Tibial artery (tissue), 4 donors: ENCODE results near the gene DACH2.

Experiments used
- DNase-seq, 2 donors: peaks; one replicate each; pipeline ENCODE4 v3.0.0-alpha.2; 2019
- H3K27ac ChIP-seq, 2 donors: fragments of 200-600 bp; sonication (generic) in 1 of 2; 1 replicate in 1 of 2; 2 replicates in 1 of 2; pipeline ENCODE4 v1.5.1; 2018 to 2019; ENCODE audit warnings: mild to moderate bottlenecking in 1 of 2
- H3K27me3 ChIP-seq, 2 donors: fragments of 200-600 bp; sonication (generic) in 1 of 2; one replicate each; pipeline versions ENCODE4 v1.5.1 to v1.6.0; 2016 to 2019
- H3K36me3 ChIP-seq, 3 donors: fragments of 200-600 bp; sonication (generic) in 2 of 3; one replicate each; pipeline ENCODE4 v1.5.1; 2016 to 2019; ENCODE audit warnings: mild to moderate bottlenecking in 2 of 3
- H3K4me1 ChIP-seq, 4 donors: fragments of 200-600 bp; sonication (generic) in 2 of 4; 1 replicate in 3 of 4; 2 replicates in 1 of 4; pipeline ENCODE4 v1.5.1; 2016 to 2019
- H3K4me3 ChIP-seq, 2 donors: fragments of 200-600 bp; sonication (generic) in 1 of 2; 1 replicate in 1 of 2; 2 replicates in 1 of 2; pipeline ENCODE4 v1.5.1; 2018 to 2019; ENCODE audit warnings: mild to moderate bottlenecking in 2 of 2
- H3K9me3 ChIP-seq, 3 donors: fragments of 200-600 bp; sonication (generic) in 1 of 3; one replicate each; pipeline ENCODE4 v1.5.1; 2016 to 2019
- CTCF ChIP-seq, 2 experiments: fragments of 200-600 bp in 1 of 2; fragments of 450-650 bp in 1 of 2; IDR thresholded peaks; one replicate each; pipeline ENCODE4 v1.5.1; 2017 to 2019; ENCODE audit warnings: antibody characterized with exemption in 2 of 2, mild to moderate bottlenecking in 1 of 2, moderate library complexity in 1 of 2
- intact Hi-C: fragments of 100-400 bp; cut with DNase I; formaldehyde crosslinking; loops from one replicate; pipeline ENCODE4 v1.15.0; 2023; ENCODE audit warnings: low total_unique reads

The DACH2 gene

GRCh38 chrX:86197815-86198214 lies 49.6 kb downstream of the DACH2 start:
- H3K9me3 ChIP-seq, result peaks cover 0 to 8% (median 0%) of the 10 kb centered on the region in 3 donors
- DNase-seq, result no peak
- intact Hi-C loops, result no loop called here
- no peaks in the 10 kb centered on the region for H3K36me3 ChIP-seq
- no peaks in the 10 kb centered on the region for H3K27me3 ChIP-seq
- no peak overlapping the region for H3K4me3 ChIP-seq
- TF ChIP-seq CTCF (IDR thresholded peaks at IDR 0.05), result no peak
- no peaks in the 10 kb centered on the region for H3K4me1 ChIP-seq
- no peak overlapping the region for H3K27ac ChIP-seq

- TF ChIP-seq CTCF (IDR thresholded peaks at IDR 0.05), result no peak
- H3K9me3 ChIP-seq, result no peaks in the 10 kb centered on the region
- H3K27me3 ChIP-seq, result no peaks in the 10 kb centered on the region
- no peak overlapping the region for H3K4me3 ChIP-seq
- no peak overlapping the region for H3K27ac ChIP-seq
- intact Hi-C loops, result no loop called here
- H3K4me1 ChIP-seq, result no peaks in the 10 kb centered on the region
- no peaks in the 10 kb centered on the region for H3K36me3 ChIP-seq
- DNase-seq, result no peak
Measured at GRCh38 chrX:86210772-86211171, 62.5 kb downstream of the DACH2 start.

- no peaks in the 10 kb centered on the region for H3K9me3 ChIP-seq
- H3K27ac ChIP-seq, result no peak overlapping the region
- TF ChIP-seq CTCF (IDR thresholded peaks at IDR 0.05), result no peak
- no peaks in the 10 kb centered on the region for H3K27me3 ChIP-seq
- DNase-seq, result no peak
- no peaks in the 10 kb centered on the region for H3K4me1 ChIP-seq
- no peak overlapping the region for H3K4me3 ChIP-seq
- intact Hi-C loops, result no loop called here
- no peaks in the 10 kb centered on the region for H3K36me3 ChIP-seq
Measured at GRCh38 chrX:86215260-86215659, 67.0 kb downstream of the DACH2 start.

- TF ChIP-seq CTCF (IDR thresholded peaks at IDR 0.05), result no peak
- Histone ChIP-seq H3K27me3 (no peaks in the 10 kb centered on the region), H3K4me1 (no peaks in the 10 kb centered on the region), H3K27ac (no peak overlapping the region), H3K4me3 (no peak overlapping the region), H3K36me3 (no peaks in the 10 kb centered on the region), H3K9me3 (peaks cover 0 to 14% (median 8%) of the 10 kb centered on the region in 3 donors)
- no peak for DNase-seq
- intact Hi-C loops, result no loop called here
Measured at GRCh38 chrX:86237482-86237881, 89.2 kb downstream of the DACH2 start.

- intact Hi-C loops, result no loop called here
- H3K9me3 ChIP-seq, result peaks cover 0 to 14% (median 8%) of the 10 kb centered on the region in 3 donors
- no peak overlapping the region for H3K4me3 ChIP-seq
- no peak overlapping the region for H3K27ac ChIP-seq
- no peaks in the 10 kb centered on the region for H3K36me3 ChIP-seq
- no peak for TF ChIP-seq CTCF (IDR thresholded peaks at IDR 0.05)
- no peaks in the 10 kb centered on the region for H3K27me3 ChIP-seq
- no peak for DNase-seq
- no peaks in the 10 kb centered on the region for H3K4me1 ChIP-seq
Measured at GRCh38 chrX:86241547-86241946, 93.3 kb downstream of the DACH2 start.

GRCh38 chrX:86263526-86263925 lies 115.3 kb downstream of the DACH2 start:
- no peak overlapping the region for H3K27ac ChIP-seq
- H3K9me3 ChIP-seq, result no peaks in the 10 kb centered on the region
- H3K4me1 ChIP-seq, result no peaks in the 10 kb centered on the region
- no peaks in the 10 kb centered on the region for H3K36me3 ChIP-seq
- no peak for DNase-seq
- no peak for TF ChIP-seq CTCF (IDR thresholded peaks at IDR 0.05)
- no peaks in the 10 kb centered on the region for H3K27me3 ChIP-seq
- intact Hi-C loops, result no loop called here
- no peak overlapping the region for H3K4me3 ChIP-seq
